NCI-H2171 treated with DMSO at 0.1 percent for 48 hours (cell line): ENCODE measurements around the gene COL15A1.
A peak's percentile ranks its signal among the peaks of the same experiment; 100 is the strongest.

Experiments
- DNase-seq: peaks from one replicate; lab custom pipeline; 2025; lab: John Stamatoyannopoulos, UW

The COL15A1 gene

GRCh38 chr9:99037769-99038483, 94.2 kb downstream of the COL15A1 start:
- peak; percentile 8 for DNase-seq

- DNase-seq: peak; percentile 42
These were observed 94.7 kb downstream of the COL15A1 start for GRCh38 chr9:99038484-99038820.

GRCh38 chr9:99039505-99040182, 95.9 kb downstream of the COL15A1 start:
- DNase-seq: no peak

GRCh38 chr9:99040251-99040900, 96.7 kb downstream of the COL15A1 start:
- no peak for DNase-seq

- no peak for DNase-seq
These were observed 97.3 kb downstream of the COL15A1 start for GRCh38 chr9:99040911-99041582.

GRCh38 chr9:99041618-99042017, 97.9 kb downstream of the COL15A1 start:
- no peak for DNase-seq

- DNase-seq: no peak
These were observed 98.9 kb downstream of the COL15A1 start for GRCh38 chr9:99042620-99043019.

GRCh38 chr9:99044827-99045226, 101.1 kb downstream of the COL15A1 start:
- DNase-seq: no peak

GRCh38 chr9:99046068-99046467, 102.4 kb downstream of the COL15A1 start:
- DNase-seq: no peak

- no peak for DNase-seq
These were observed 102.9 kb downstream of the COL15A1 start for GRCh38 chr9:99046542-99047071.

- no peak for DNase-seq
These were observed 105.5 kb downstream of the COL15A1 start for GRCh38 chr9:99049228-99049627.

- DNase-seq: no peak
These were observed 105.9 kb downstream of the COL15A1 start for GRCh38 chr9:99049641-99050040.

- DNase-seq: no peak
These were observed 106.7 kb downstream of the COL15A1 start for GRCh38 chr9:99050292-99050911.

- no peak for DNase-seq
These were observed 107.2 kb downstream of the COL15A1 start for GRCh38 chr9:99050924-99051323.

GRCh38 chr9:99051406-99051805, 107.7 kb downstream of the COL15A1 start:
- DNase-seq: peak; percentile 3

- DNase-seq: no peak
These were observed 108.1 kb downstream of the COL15A1 start for GRCh38 chr9:99051851-99052250.

GRCh38 chr9:99052815-99053715, 109.4 kb downstream of the COL15A1 start:
- DNase-seq: no peak

- DNase-seq: no peak
These were observed 110.9 kb downstream of the COL15A1 start for GRCh38 chr9:99054581-99054980.

- DNase-seq: no peak
These were observed 111.7 kb downstream of the COL15A1 start for GRCh38 chr9:99055384-99055783.

- DNase-seq: no peak
These were observed 112.5 kb downstream of the COL15A1 start for GRCh38 chr9:99056186-99056585.
